Ascending aorta (tissue), 2 donors: ENCODE results near the gene CARD9. TPM values are rescaled to one million over a fixed set of nuclear protein-coding genes. Genes with fewer than 3 reads are reported as not detected.

Experiments used
- DNase-seq, 2 donors: peaks; one replicate each; pipeline ENCODE4 v3.0.0-alpha.2; 2019; ENCODE audit warnings: low spot score in 2 of 2
- H3K27ac ChIP-seq, 2 donors: fragments of 200-600 bp; sonication (generic); one replicate each; pipeline ENCODE4 v1.5.1; 2016 to 2017; ENCODE audit warnings: mild to moderate bottlenecking in 1 of 2
- H3K27me3 ChIP-seq: fragments of 200-600 bp; sonication (generic); one replicate; pipeline ENCODE4 v1.5.1; 2017
- H3K36me3 ChIP-seq, 2 donors: fragments of 200-600 bp; sonication (generic); one replicate each; pipeline ENCODE4 v1.5.1; 2016
- H3K4me1 ChIP-seq, 2 donors: fragments of 200-600 bp; sonication (generic); one replicate each; pipeline ENCODE4 v1.5.1; 2016 to 2017; ENCODE audit warnings: mild to moderate bottlenecking in 1 of 2
- H3K4me3 ChIP-seq, 2 donors: fragments of 200-600 bp; sonication (generic); one replicate each; pipeline ENCODE4 v1.5.1; 2016 to 2017; ENCODE audit warnings: mild to moderate bottlenecking in 1 of 2
- H3K9me3 ChIP-seq, 2 donors: fragments of 200-600 bp; sonication (generic); one replicate each; pipeline ENCODE4 v1.5.1; 2016
- CTCF ChIP-seq, 3 experiments: fragments of 200-600 bp in 2 of 3; fragments of 450-650 bp in 1 of 3; sonication (generic) in 2 of 3; IDR thresholded peaks; one replicate each; pipeline ENCODE4 v1.5.1; 2016 to 2019; ENCODE audit warnings: antibody characterized with exemption in 3 of 3, mild to moderate bottlenecking in 1 of 3, moderate library complexity in 1 of 3
- intact Hi-C: fragments of 100-400 bp; cut with DNase I; formaldehyde crosslinking; loops from one replicate; pipeline ENCODE4 v1.15.1; 2023
- total RNA-seq: library from RNA; depleted of rRNA; stranded (reverse); fragments of >200 nt; gene quantifications from one replicate; pipeline ENCODE4 v1.1.0, GENCODE V29; 2016

The CARD9 gene
- total RNA-seq, 1 donor from 2014 or later, result 0.43 TPM

DNA sequence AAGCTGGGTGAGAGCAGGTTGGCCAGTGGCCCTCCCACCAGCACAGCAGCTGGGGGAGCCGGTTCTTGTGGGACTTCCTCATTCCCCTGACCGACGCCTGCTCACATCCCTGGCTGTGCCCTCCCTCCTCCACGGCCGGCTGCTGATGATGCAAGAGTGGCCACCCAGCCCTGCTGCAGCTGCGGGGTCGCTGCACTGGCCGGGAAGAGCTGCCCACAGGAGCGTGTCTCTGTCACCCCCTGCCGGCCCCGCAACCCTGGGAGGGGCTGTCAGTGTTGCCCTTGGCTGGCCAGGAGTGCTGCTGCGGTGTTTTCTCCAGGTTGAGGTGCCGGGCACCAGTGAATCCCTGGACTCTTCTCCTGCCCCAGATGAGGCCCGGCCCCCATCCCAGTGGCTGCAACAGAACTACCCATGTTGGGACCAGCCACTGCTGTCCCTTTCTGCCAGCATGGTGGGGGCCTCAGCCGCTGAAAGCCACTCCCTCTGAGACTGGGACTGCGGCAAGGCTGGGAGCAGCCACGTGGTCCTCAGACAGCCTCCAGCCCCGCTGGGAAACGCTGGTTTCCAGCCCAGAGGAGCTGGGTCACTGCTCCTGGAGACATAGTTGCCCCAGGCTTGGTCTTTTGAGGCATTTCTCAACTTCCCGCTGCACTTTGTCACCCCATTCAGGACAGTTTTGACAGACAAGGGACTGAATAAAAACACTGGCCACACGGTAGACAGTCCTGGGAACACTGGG, 739 bp downstream of the CARD9 start:
- no peaks in the 10 kb centered on the region for H3K4me1 ChIP-seq
- no peaks in the 10 kb centered on the region for H3K27me3 ChIP-seq
- intact Hi-C loops, result no loop called here
- TF ChIP-seq CTCF (IDR thresholded peaks at IDR 0.05), result no peak
- peak overlapping the region; percentile 25 to 41 for H3K4me3 ChIP-seq
- peak in 1 of 2 donors; percentile 80 for DNase-seq
- no peaks in the 10 kb centered on the region for H3K36me3 ChIP-seq
- peak overlapping the region in 1 of 2 donors; percentile 13 for H3K27ac ChIP-seq
- no peaks in the 10 kb centered on the region for H3K9me3 ChIP-seq

DNA sequence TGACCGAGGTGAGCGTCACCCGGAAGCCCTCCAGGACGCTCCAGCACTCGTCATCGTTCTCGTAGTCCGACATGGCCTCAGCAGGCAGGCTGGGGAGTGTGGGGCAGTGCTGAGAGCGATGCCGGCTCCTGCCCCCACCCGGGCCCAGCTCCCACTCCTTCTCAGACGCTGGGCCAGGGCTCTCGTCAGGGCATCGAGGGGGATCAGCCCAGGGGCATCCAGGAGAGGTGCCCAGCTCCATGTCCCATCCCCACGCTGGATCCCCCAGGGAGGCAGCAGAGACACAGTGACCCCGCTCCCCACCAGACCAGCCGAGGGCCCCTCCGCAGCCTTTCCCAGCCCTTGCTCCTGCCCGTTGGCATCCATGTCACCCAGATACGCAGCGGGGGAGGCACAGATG, 1.5 kb downstream of the CARD9 start:
- H3K27ac ChIP-seq, result no peak overlapping the region

DNA sequence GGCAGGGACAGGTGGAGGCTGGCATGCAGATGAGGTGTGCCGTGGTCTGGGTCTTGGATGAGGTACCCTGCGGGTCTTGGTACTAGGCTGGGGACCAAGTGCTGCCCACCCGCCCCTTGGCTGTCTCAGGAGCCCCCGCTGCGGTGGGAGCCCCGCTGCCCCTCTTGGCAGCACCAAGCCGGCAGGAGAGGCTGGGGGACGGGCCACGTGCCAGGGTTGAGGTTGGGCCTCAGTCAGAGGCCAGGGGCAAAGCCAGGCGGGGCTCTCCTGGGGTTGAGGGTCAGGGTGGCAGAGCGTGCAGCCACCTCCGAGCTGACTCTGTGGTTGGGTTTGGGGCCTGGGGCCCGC, 2.0 kb downstream of the CARD9 start:
- no peak for DNase-seq
- Histone ChIP-seq H3K36me3 (no peaks in the 10 kb centered on the region), H3K27me3 (no peaks in the 10 kb centered on the region), H3K27ac (no peak overlapping the region), H3K9me3 (no peaks in the 10 kb centered on the region), H3K4me1 (no peaks in the 10 kb centered on the region), H3K4me3 (no peak overlapping the region)
- TF ChIP-seq CTCF (IDR thresholded peaks at IDR 0.05), result no peak
- intact Hi-C loops, result no loop called here

More for the DNA sequence above, 1.5 kb downstream of the CARD9 start:
- Histone ChIP-seq H3K36me3 (no peaks in the 10 kb centered on the region), H3K27me3 (no peaks in the 10 kb centered on the region), H3K4me1 (no peaks in the 10 kb centered on the region), H3K4me3 (no peak overlapping the region), H3K9me3 (no peaks in the 10 kb centered on the region)
- intact Hi-C loops, result no loop called here
- TF ChIP-seq CTCF (IDR thresholded peaks at IDR 0.05), result no peak
- DNase-seq, result no peak

DNA sequence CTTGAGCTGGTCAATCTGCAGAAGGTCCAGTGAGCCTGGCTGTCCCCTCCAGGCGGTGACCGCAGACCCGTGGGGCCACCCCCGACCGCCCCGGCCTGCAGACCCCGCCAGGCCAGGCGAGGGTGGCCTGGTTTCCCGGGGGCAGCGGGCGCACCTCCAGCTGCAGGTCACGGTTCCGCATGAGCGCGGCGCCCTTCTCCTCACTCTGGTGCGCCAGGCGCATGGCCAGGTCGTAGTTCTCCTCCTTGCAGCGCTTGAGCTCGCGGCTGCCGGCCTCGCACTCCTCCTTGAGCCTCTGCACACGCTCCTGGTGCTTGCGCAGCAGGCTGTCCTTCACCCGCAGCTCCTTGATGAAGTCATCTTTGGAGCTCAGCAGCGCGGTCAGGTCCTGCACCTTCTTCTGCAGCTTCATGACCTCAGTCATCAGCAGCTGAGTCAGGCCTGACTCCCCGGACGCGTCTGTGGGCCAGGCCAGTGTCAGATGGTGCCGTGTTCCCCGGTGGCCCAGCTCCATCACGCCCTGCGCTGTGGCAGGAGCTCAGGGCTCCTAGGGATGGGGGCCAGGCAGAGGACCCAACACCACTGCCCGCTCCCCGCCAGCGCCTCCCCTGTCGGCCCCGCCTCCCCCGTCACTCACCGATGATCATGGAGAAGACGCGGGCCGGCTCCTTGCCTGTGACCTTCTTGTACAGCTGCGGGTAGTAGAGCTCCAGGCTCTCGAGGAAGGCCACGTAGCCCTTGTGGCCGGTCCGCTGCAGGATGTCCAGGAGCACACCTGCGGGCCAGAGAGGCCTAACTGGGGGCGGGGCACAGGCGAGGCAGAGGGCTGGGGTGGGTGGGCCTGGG, 2.6 kb downstream of the CARD9 start:
- TF ChIP-seq CTCF (IDR thresholded peaks at IDR 0.05), result no peak
- DNase-seq, result no peak
- Histone ChIP-seq H3K36me3 (no peaks in the 10 kb centered on the region), H3K27ac (no peak overlapping the region), H3K27me3 (no peaks in the 10 kb centered on the region), H3K4me3 (no peak overlapping the region), H3K9me3 (no peaks in the 10 kb centered on the region), H3K4me1 (no peaks in the 10 kb centered on the region)
- intact Hi-C loops, result no loop called here

DNA sequence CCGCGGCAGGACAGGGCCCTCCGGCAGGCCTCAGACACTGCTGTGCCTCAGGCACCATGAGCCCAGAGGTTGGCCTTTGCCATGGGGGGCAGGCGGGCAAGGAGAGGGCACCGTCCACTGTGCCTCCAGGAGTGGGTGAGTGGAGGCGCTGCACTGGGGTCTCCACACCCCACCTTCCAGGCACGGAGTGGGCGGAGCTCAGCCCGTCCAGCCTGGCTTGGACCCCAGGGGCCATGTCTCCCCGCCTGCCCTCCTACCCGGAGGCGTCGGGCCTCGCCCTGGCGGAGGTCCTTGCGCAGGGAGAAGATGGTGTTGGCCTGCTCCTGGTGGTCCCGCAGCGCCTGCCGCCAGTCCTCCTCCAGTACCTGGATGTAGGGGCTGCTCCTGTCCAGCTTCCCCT, 3.4 kb downstream of the CARD9 start:
- no peak overlapping the region for H3K4me3 ChIP-seq
- no peak for DNase-seq
- no peaks in the 10 kb centered on the region for H3K9me3 ChIP-seq
- H3K27me3 ChIP-seq, result no peaks in the 10 kb centered on the region
- no peaks in the 10 kb centered on the region for H3K36me3 ChIP-seq
- H3K4me1 ChIP-seq, result no peaks in the 10 kb centered on the region
- H3K27ac ChIP-seq, result no peak overlapping the region
- TF ChIP-seq CTCF (IDR thresholded peaks at IDR 0.05), result no peak
- intact Hi-C loops, result no loop called here
